HK-2 (cell line): ENCODE results near the gene ALG5.
A peak's percentile ranks its signal among the peaks of the same experiment; 100 is the strongest.

Experiments used
- DNase-seq: peaks from one replicate; pipeline ENCODE4 v3.0.0-alpha.2; 2018; ENCODE audit not compliant: unreplicated experiment

Gene ALG5, protein sequence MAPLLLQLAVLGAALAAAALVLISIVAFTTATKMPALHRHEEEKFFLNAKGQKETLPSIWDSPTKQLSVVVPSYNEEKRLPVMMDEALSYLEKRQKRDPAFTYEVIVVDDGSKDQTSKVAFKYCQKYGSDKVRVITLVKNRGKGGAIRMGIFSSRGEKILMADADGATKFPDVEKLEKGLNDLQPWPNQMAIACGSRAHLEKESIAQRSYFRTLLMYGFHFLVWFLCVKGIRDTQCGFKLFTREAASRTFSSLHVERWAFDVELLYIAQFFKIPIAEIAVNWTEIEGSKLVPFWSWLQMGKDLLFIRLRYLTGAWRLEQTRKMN

DNA sequence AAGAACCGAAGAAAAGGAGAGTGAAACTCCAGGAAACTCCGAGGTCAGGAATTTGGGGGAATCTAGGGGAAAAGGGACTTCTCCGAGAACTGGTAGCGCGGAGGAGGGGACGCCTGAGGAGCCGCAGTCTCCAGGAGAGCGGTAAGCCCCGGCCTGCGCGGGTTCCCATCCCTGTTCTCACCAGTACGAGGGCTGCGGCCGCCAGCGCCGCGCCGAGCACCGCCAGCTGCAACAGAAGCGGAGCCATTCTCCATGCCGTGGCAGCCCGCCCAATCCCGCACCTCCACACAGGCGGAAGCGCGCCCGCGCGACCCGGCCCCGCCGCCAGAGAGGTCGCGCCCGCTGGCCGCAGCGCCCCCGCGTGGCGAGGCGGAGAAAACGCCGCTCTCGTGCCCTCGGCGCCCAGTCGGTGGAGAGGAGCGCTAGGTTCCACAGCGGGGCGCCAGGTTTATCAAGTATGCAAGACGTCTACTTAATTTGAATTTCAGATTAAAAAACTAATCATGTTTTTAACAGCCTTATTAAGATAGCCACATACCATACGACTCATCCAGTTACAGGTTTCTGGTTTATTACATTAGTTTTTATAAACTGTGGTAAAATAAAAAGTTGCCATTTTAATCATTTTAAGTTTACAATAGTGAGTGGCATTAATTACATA is at the start of gene ALG5:
Gene ALG5, minus strand, starts transcription at position 287 of the 661 bp plus-strand sequence. Its CDS starts 40 bp downstream, at position 247.
- peak; percentile 84 for DNase-seq

DNA sequence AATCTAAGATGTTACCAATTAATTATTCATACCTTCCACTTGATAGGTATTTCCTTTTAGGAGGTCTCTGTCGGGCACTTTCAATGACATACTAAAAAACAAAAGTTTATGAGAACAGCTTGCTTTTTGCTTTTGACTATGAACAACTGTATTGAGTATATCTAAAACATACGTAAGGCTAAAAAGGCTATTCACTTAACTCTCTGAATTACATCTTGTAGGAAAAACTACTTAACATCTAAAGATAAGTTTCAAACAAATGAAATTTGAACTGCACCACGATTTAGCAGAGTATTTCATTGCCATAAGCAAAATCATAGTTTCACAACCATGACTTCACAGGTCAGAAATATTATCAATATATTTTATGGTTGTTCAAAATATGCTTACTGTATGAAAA is 48.7 kb upstream of the ALG5 start:
- no peak for DNase-seq

DNA sequence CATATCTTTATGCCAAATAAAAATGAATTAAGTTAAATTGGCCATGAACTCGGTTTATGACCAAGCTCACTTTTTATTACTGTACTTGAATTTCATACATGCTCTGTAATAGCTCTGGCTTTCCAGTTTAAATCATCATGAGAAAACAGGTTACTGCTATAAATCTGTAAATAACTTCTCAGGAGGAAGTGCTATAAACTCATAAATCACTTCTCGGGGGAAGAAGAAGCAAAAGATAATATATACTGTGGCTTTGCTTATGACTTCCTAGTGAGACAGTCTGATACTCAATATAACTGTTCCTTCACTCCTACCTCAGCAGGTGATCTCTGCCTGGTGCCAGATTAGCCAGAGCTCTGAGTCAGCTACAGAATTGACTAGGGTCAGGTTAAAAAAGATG is 47.9 kb upstream of the ALG5 start:
- DNase-seq = no peak

DNA sequence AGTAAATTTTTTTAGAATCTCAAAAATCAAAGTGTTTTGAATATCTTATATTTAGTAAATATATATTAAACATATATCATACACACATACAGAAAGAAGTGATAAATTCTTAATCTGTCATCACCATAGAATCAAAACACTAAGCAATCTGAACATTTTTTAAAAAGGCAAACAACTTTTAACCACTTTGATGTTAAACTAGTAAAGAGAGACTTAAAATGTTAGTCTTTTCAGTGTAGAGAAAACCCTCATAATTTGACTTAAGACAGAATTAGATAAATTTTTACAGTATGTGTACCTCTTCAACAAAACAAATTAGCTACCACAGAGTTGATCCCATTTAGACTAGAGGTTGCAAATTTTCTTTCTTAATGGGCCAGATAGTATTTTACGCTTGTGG is 46.9 kb upstream of the ALG5 start:
- no peak for DNase-seq

DNA sequence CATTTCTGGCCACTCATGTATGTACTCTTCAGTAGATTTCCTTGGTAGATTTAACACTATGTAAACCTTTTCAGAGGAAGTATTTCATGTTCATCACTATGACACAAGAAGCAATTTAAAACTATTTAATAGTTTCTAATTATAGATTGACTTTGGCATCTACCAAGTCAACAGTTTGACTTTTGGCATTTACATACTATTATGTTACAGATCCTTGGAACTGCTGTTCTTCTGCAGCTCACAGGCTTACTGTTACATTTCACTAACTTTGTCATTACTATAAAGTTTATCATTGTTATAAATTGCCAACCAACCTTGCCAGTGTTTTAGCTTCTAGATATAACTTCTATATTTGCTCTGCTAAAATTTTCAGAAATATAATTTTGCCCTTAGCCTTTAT is 41.6 kb upstream of the ALG5 start:
- DNase-seq = no peak

DNA sequence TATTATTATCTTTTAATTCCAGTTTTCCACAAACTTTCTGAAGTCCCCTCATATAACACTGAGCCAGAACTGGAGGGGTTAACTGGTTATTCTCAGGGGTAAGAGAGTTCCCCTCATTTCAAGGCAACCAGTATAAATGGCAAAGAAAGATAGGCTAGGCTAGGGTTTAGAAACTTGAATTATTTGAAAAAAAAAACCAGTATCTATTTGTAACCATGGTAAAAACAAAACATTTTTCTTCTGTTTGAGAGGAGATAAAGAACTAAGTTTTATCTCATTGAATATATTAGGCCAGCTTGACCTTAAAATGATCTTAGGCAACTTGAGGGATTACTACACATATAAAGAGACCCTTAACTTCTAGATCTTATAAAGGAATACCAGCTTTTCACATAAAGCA is 40.8 kb upstream of the ALG5 start:
- DNase-seq = no peak

DNA sequence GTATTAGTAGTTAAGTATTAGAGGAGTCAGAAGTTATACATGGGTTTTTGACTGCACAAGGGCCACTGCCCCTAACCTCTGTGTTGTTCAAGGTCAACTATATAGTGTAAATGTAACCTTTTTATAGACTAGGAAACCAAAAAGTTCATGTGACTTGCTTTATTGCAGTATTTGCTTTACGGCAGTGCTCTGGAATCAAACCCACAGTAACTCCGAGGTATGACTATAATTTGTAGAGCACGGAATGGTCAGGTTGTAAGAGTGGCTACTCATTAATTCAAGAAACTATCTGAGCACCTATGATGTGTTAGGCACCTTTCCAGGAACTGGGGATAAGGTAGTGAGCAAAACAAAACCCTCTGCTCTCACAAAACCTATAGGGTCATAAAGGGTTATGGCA is 38.1 kb upstream of the ALG5 start:
- no peak for DNase-seq

DNA sequence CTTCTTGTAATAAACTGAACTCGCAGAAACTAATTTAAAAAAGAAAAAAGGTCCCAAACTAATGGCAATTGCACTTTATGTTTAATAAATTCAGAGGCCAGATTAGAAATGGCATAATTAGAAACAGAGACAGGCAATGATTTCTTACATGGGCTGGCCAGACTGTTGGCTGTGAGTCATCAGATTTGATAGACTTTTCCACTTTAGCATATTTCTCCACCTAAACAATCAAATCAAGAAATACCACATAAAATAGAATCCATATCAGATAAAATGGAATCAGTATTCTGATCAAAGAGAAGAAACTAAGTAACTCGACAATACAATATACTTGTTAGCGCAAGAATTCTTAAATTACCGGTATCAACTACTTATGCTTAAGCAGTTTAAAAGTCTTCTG is 30.5 kb upstream of the ALG5 start:
- DNase-seq = no peak

DNA sequence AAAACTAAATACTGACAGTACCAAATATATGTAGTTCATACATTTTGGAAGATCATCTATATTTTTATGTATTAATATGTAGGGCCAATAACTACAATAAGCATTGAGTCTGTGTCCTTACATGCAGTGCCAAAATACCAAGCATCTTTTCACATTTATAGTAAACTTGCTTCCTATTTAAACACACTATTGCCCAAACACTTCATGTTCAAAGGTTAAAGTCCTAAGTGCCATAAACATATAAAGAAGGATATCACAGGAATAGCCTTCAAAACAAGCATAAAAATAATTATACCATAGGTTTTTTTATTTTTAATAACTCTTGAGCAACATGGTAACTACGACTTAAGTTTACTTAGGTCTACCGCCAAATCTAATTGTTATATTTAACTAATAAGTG is 28.5 kb upstream of the ALG5 start:
- DNase-seq = no peak

DNA sequence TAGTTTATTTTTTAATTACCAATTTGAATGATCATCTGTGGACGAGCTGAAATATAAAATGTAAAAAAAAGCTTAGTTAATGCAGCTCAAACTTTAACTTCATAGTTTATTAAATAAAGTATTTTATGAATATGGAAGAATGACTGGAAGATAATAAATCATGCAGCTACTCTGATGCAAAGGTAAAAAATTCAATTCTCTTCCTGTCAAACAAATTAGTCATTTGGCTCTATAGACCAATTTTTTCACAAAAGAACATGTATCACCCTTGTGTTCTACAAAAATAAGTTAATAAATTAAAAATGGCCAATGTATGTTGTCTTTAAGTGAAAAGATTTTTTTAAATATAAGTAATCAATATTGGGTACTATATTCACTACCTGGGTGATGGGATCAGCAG is 27.6 kb upstream of the ALG5 start:
- DNase-seq = no peak

DNA sequence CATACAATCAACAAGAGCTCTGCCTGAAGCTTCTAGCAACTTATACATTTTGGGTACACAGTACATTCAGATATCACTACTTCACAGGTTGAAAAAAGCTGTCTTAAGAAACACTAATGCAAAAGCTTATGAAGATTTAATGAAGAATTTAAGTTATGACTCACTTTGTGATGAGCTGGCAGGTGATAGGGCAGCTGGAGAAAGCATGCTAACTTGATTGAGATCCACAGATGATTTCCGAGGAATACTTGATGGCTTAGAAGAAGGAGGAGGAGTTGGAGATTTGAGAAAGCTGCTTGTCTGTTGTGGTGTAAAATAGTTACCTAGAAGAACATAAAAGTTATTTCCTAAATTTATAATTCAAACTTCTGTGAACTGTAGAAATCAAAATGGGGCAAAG is 24.7 kb upstream of the ALG5 start:
- DNase-seq = no peak

DNA sequence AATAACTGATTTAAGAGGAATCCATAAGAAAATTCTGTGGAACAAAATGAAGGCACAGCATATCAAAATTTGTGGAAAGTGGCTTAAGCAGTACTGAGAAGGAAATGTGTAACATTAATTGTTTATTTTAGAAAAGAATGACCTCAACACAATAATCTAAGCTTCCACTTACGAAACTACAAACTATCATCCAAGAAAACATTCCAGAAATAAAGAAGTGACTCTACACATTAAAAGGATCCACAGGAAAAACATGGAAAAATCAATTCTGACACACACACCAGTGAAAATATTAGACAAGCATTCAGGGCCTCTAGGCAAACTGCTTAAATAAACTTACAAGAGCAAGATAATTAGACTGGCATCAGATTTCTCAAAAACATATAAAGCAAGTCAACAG is 15.5 kb upstream of the ALG5 start:
- DNase-seq = no peak

DNA sequence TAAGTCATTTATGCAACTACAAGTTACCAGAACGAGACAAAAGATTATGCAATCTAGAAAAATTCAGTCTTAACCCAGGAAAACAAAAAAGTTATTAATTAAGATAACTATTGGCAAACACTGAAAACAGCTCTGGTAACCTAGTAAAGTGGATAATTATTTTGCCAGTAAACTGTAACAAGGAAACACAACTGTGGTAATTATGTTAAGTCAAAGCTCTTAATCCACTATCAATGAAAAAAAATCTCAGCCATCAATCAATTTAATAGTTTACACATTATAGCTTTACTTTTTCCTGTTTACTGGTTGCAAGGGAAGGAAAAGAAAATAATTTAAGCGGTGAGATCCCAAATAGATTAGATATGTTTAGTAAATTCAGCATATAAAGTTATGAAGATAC is 12.6 kb upstream of the ALG5 start:
- no peak for DNase-seq

DNA sequence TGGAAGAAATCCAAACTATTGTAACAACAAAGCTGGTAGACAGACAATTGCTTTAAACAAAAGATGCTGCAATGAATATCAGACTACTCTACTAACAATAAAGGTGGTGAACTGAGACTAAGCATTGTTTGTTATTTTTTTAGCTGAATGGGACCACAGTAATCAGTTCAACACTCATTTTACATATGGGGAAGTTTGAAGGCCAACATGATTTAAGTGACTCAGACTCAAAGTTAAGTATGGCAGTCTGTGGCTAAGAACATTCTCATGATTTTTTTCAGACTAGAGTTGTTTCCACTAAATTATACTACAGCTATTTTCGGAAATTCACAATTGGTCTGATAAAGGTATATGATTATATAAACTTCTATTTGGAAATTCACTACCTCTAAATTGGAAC is 11.9 kb upstream of the ALG5 start:
- DNase-seq = no peak

DNA sequence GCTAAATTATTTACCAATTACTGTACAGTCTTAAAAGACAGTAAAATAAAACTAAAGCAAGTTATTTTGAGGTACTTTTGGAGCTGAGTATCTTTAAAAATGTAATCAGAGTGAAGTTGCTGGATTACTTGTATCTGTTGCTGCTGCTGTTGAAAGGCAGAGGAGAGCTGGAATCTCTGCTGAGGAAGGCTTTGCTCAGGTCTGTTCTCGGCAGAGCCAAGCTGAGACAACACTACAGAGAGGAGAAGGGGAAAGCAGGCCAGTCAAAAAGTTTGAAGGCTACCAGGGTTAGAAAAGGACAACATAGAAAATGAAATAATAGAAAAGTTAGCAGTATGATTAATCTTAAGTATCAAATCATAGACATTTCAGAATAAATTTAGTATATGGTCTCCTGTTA is 11.3 kb upstream of the ALG5 start:
- DNase-seq = no peak

DNA sequence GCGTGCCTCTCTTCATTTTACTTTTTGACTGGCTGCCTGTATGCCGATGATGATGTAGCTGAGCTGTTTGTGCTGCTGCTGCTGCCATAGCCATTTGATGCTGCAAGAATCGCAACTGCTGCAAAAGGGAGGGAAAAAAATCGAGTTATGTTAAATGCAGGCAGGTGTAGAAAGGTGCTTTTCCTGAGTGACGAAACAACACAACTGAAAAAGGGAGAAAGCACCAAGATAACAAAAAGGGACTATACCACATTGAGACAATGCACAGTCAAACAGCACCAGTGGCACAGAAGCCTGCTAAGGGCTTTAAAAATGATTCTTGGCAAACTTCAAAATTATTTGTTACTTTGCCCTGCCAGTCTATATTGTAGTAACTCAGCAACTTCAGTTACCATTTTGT is 10.6 kb upstream of the ALG5 start:
- DNase-seq = no peak

DNA sequence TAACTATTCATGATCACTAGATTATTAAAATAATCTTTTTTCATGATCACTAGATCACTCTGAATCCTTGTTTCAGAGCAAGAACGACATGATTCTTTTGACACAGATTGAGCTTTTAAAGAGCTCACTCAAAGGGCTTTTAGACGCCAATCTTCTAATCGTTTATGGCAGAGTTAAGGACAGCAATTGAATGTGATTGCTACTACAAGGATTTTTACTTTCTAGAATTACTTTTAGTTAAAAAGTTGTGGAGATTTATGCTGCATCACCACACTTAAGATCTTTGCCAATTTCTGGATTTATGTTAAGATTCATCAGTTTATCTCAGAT is 2.7 kb upstream of the ALG5 start:
- no peak for DNase-seq

DNA sequence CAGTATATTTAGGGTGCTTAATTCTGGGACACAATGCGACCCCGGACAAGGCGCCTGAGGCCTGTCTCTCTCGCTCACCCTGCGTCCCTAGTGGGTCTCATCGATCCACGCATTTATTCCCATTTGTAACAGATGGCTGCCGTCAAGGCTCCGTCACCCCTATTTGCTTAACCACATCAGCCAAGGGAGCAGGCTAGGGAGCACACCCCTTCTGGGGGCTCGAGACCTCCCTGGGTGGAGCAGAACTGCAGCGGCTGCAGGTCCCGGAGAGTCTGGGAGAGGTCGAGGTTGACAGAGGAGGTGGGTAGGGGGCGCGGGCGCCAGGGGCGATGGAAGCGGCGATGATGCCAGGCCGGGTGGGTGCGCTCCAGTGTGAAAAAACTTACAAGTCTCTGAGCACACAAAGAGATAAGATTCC is 507 bp downstream of the ALG5 start:
- peak; percentile 7 for DNase-seq

DNA sequence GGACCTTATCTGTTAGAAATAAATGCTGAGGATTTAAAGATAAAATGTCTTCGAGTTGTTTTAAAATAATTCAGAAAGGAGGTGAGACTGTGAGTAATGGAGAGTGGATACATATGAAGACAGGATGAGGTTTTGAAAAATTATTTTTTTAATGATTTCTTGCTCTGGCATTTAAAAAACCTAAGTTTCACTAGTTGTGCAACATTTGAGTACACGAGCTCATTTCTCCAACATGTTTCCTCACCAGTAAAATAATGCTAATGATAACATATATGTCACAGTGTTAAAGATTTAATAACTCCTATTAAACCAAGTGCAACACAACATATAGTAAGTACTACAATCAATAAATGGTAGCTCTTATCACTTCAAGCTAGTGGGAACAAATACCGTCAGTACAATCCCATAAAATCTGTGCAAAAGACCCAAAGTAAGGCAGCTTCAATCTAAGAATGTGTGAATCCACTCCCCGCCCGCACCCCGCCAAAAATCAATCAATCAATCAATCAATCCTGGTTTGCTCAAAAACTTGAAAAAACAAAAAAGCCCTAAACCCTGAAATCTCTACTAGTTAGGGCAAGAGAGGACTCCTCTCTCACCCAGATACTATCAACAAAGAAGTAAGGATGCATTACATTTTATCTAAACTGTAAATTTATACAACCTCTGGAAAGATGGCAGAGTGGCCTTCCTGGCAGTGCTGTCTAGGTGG is 1.3 kb downstream of the ALG5 start:
- DNase-seq = no peak

DNA sequence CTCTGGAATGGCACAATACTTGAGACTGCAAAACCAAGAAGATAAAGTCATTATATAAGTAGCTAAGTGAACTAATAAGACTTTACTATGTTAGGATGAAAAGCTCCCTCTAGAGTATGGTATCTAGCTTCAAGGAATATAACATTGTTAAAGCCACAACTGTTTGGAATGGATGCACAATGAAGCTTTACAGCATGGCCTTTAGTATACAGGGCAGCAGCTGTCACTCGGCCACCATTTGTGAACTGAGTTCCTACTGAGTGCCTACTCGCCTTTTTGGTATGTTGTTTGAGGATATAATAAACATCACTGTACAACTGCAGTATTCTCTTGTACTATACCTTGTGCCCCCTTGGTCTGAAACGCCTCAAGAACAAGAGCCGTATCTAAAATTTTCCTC is 6.8 kb downstream of the ALG5 start:
- no peak for DNase-seq

DNA sequence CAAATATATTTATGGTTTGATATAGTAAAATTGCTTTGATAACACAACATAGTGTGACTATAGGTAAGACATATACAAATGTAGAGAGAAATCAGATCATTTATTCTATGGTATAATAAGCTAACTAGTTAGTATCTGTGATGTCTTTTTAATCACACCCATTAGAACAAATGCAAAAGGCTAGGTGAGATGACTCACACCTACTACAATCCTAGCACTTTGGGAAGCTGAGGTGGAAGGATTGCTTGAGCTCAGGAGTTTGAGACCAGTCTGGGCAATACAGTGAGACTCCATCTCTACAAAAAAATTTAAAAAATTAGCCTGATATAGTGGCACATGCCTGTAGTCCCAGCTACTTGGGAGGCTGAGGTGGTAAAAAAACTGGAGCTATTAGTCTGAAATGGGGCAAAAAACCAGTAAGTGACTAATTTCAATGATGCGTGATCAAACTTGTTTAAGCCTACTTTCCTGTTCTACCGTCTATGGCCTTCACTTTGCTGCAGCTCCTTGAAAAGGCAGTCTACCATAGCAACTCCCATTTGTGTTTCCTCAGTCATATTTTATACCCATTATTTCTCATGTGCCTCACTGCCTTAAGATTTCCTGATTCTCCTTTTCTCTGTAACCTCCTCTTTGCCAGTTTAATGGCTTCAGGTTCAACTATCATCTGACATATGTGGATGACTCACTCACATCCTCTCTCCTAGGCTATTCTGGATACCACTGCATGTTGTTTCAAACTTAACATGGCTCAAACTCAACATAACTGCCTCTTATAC is 12.5 kb downstream of the ALG5 start:
- no peak for DNase-seq

DNA sequence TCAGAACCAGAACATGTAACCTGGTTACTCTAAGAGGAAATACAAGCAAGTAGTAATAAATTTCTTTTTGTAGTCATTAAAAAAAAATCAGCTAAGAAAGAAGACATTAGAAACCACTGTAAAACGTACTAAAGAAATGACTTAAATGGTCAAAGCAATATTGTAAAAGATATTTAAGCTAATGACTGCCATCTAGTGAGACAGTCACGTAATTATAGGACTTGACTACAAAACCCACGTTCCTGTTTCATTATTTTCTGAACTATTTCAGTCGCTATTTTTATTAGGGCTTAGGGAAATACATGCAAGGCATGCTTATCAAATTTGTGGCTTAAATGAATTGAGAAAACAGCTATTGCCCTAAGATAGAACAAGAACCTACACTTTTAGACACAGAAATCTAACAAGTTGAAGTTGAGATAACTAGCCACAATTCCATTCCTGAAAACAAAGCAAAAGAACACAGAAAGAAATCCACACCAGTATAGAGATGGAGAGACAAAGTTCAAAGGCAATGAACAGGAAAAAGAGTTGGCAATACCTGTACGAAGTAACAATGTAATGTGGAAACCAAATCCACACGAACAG is 17.9 kb downstream of the ALG5 start:
- DNase-seq = no peak
